ENCODE data around the gene CMC2.

Gene CMC2

GRCh38 chr16:81003064-81003463, 3.6 kb downstream of the CMC2 start:
- no peak for DNase-seq (ENCODE audit: low read depth in 2 of 2)

- no peak for DNase-seq (ENCODE audit: low read depth in 2 of 2)
Measured at GRCh38 chr16:81001330-81001729, 5.4 kb downstream of the CMC2 start.

- DNase-seq (ENCODE audit: low read depth in 2 of 2): no peak
Measured at GRCh38 chr16:81000873-81001272, 5.8 kb downstream of the CMC2 start.

- DNase-seq (ENCODE audit: low read depth in 2 of 2): no peak
Measured at GRCh38 chr16:80997964-80998620, 8.6 kb downstream of the CMC2 start.

- no peak for DNase-seq (ENCODE audit: low read depth in 2 of 2)
Measured at GRCh38 chr16:80997139-80997798, 9.4 kb downstream of the CMC2 start.

- no peak for DNase-seq (ENCODE audit: low read depth in 2 of 2)
Measured at GRCh38 chr16:80996688-80997138, 10.0 kb downstream of the CMC2 start.

- no peak for DNase-seq (ENCODE audit: low read depth in 2 of 2)
Measured at GRCh38 chr16:80994451-80994850, 12.2 kb downstream of the CMC2 start.

GRCh38 chr16:80993834-80994233, 12.9 kb downstream of the CMC2 start:
- no peak for DNase-seq (ENCODE audit: low read depth in 2 of 2)

- DNase-seq (ENCODE audit: low read depth in 2 of 2): no peak
Measured at GRCh38 chr16:80993307-80993706, 13.4 kb downstream of the CMC2 start.

- no peak for DNase-seq (ENCODE audit: low read depth in 2 of 2)
Measured at GRCh38 chr16:80992676-80993293, 13.9 kb downstream of the CMC2 start.

- DNase-seq (ENCODE audit: low read depth in 2 of 2): no peak
Measured at GRCh38 chr16:80991792-80992430, 14.8 kb downstream of the CMC2 start.

- no peak for DNase-seq (ENCODE audit: low read depth in 2 of 2)
Measured at GRCh38 chr16:80990978-80991377, 15.7 kb downstream of the CMC2 start.

GRCh38 chr16:80990577-80990976, 16.1 kb downstream of the CMC2 start:
- no peak for DNase-seq (ENCODE audit: low read depth in 2 of 2)

- DNase-seq (ENCODE audit: low read depth in 2 of 2): no peak
Measured at GRCh38 chr16:80989801-80990200, 16.9 kb downstream of the CMC2 start.

- no peak for DNase-seq (ENCODE audit: low read depth in 2 of 2)
Measured at GRCh38 chr16:80988756-80989155, 17.9 kb downstream of the CMC2 start.

- no peak for DNase-seq (ENCODE audit: low read depth in 2 of 2)
Measured at GRCh38 chr16:80986557-80986956, 20.1 kb downstream of the CMC2 start.

- DNase-seq (ENCODE audit: low read depth in 2 of 2): no peak
Measured at GRCh38 chr16:80985611-80986010, 21.1 kb downstream of the CMC2 start.

GRCh38 chr16:80984124-80984892, 22.4 kb downstream of the CMC2 start:
- no peak for DNase-seq (ENCODE audit: low read depth in 2 of 2)

- no peak for DNase-seq (ENCODE audit: low read depth in 2 of 2)
Measured at GRCh38 chr16:80982646-80983045, 24.0 kb downstream of the CMC2 start.

- no peak for DNase-seq (ENCODE audit: low read depth in 2 of 2)
Measured at GRCh38 chr16:80981103-80981502, 25.6 kb downstream of the CMC2 start.

GRCh38 chr16:80976946-80977345, 29.7 kb downstream of the CMC2 start:
- no peak for DNase-seq (ENCODE audit: low read depth in 2 of 2)

All from activated CD4-positive, alpha-beta T cell treated with anti-CD3 and anti-CD28 coated beads for 24 hours (primary cell).